Calu3 (cell line): ENCODE data around the gene TMEM270. TPM values are rescaled to one million over a fixed set of nuclear protein-coding genes. Genes with fewer than 3 reads are reported as not detected.
"Not testable (repeated sequence)": the region's sequence is repeated elsewhere in the genome, so short reads cannot be mapped to it uniquely, and the experiment has no call there.

Experiments
- BruUV-seq: library from RNA; stranded (reverse); fragments of 400-500 nt; replicated peaks from 2 replicates; lab custom pipeline; 2021; lab: Mats Ljungman, UMichigan
- CTCF ChIA-PET: fragments of 300-600 bp; sonication (Branson Sonifier 250); formaldehyde crosslinking; loops from one replicate; lab custom pipeline; 2022; ENCODE audit warnings: antibody characterized with exemption; lab: Charles Lee
- DNase-seq: peaks from one replicate; pipeline ENCODE4 v3.0.0; 2022
- H3K27ac Mint-ChIP-seq: one replicate; pipeline ENCODE4 v1.8.0; 2022; ENCODE audit warnings: mixed read lengths; ENCODE audit not compliant: unreplicated experiment
- H3K27me3 Mint-ChIP-seq: one replicate; pipeline ENCODE4 v1.8.0; 2022; ENCODE audit warnings: mixed read lengths; ENCODE audit not compliant: unreplicated experiment
- H3K36me3 Mint-ChIP-seq: one replicate; pipeline ENCODE4 v1.8.0; 2022; ENCODE audit warnings: mild to moderate bottlenecking, moderate library complexity, mixed read lengths; ENCODE audit not compliant: insufficient read depth, unreplicated experiment
- H3K4me1 Mint-ChIP-seq: one replicate; pipeline ENCODE4 v1.8.0; 2022; ENCODE audit warnings: mild to moderate bottlenecking, low read depth, mixed read lengths; ENCODE audit not compliant: unreplicated experiment
- H3K4me3 Mint-ChIP-seq: one replicate; pipeline ENCODE4 v1.8.0; 2022; ENCODE audit warnings: mild to moderate bottlenecking, low read depth, moderate library complexity, mixed read lengths; ENCODE audit not compliant: unreplicated experiment
- H3K9me3 Mint-ChIP-seq: one replicate; pipeline ENCODE4 v1.8.0; 2022; ENCODE audit warnings: low read depth, mixed read lengths; ENCODE audit not compliant: unreplicated experiment
- intact Hi-C: fragments of 100-400 bp; cut with micrococcal nuclease; formaldehyde crosslinking; loops from one replicate; pipeline ENCODE4 v1.10.0; 2022; ENCODE audit not compliant: unreplicated experiment
- total RNA-seq: library from RNA; stranded (reverse); gene quantifications from 2 replicates; pipeline ENCODE4 v1.2.3, GENCODE V29; 2022
- TF ChIP-seq, protein P1 (sequence below): fragments of 200-600 bp; IDR thresholded peaks from one replicate; pipeline ENCODE4 v1.8.0; 2022; ENCODE audit warnings: antibody characterized with exemption; ENCODE audit not compliant: unreplicated experiment

The TMEM270 gene
- total RNA-seq, 1 experiment from 2014 or later = 0.59 TPM

DNA sequence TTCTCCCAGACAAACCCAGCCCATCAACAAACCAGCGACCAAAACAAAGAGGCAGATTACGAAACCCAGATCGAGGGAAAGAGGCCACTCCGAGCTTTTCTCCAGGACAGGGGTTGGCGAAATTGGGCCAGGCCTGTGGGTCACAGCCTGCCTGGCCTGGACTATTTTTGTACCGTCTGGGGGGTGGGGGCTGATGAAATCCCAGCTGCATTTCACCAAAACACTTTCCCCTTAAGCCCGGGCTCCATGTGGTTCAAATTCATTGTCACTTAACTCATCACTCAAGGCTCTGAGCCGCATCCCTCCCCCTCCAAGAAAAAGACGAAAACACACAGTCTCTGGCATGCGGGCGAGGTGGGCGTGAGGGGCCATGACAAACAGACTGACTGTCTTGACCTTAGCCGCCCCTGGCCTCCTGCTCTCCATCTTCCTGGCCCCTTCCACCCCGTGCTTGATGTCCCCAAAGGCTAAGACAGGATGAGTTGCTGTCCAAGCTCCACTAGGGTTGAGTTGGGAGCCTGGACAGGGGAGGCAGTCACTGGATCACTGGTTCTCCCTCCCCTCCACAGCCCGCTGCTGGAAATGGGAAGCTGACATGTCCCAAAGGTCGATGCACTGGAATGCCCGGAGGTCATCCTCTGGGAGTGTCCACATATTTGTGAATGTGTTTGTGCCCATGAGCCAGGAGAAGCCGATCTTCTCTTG, 19.2 kb downstream of the TMEM270 start:
- H3K9me3 Mint-ChIP-seq = no peaks in the 10 kb centered on the region
- H3K36me3 Mint-ChIP-seq = no peaks in the 10 kb centered on the region
- peaks cover 33% of the 10 kb centered on the region for H3K27me3 Mint-ChIP-seq
- H3K4me1 Mint-ChIP-seq = no peaks in the 10 kb centered on the region
- H3K27ac Mint-ChIP-seq = no peak overlapping the region
- DNase-seq = no peak
- CTCF ChIA-PET = no interaction called here
- TF ChIP-seq, protein P1, sequence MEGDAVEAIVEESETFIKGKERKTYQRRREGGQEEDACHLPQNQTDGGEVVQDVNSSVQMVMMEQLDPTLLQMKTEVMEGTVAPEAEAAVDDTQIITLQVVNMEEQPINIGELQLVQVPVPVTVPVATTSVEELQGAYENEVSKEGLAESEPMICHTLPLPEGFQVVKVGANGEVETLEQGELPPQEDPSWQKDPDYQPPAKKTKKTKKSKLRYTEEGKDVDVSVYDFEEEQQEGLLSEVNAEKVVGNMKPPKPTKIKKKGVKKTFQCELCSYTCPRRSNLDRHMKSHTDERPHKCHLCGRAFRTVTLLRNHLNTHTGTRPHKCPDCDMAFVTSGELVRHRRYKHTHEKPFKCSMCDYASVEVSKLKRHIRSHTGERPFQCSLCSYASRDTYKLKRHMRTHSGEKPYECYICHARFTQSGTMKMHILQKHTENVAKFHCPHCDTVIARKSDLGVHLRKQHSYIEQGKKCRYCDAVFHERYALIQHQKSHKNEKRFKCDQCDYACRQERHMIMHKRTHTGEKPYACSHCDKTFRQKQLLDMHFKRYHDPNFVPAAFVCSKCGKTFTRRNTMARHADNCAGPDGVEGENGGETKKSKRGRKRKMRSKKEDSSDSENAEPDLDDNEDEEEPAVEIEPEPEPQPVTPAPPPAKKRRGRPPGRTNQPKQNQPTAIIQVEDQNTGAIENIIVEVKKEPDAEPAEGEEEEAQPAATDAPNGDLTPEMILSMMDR = no peak
- no TSS peak for BruUV-seq
- no peak overlapping the region for H3K4me3 Mint-ChIP-seq
- intact Hi-C loops = no loop called here

DNA sequence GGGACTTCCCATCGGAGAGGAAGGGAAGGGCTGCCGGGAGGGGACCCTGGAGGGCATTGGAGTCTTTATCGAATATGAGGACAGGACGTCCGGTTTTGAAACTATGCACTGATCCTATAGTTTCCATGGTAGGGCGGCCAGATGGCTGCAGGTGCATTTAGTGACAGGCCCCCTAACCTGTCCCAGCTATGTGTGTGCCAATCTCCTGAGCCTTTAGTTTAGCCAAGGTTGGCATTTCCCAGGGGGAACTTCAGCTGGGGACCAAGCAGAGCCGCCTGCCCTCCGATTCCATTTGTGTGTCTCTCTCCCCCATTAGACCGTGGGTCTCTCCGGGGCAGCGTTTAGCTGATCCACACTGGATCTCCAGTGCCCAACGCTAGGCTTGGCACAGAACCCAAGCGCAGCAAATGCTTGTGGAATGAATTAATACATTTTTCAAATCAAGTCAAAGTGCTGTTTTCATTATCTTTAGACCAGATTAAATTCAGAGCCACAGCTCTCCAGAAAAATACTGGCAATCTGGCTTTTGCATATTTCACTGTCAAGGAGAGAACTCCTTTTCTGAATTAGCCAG, 19.9 kb downstream of the TMEM270 start:
- no peaks in the 10 kb centered on the region for H3K36me3 Mint-ChIP-seq
- TF ChIP-seq, protein P1 = no peak
- no peaks in the 10 kb centered on the region for H3K9me3 Mint-ChIP-seq
- DNase-seq = no peak
- H3K4me3 Mint-ChIP-seq = no peak overlapping the region
- H3K27ac Mint-ChIP-seq = no peak overlapping the region
- no TSS peak for BruUV-seq
- CTCF ChIA-PET = no interaction called here
- intact Hi-C loops = no loop called here
- H3K4me1 Mint-ChIP-seq = no peaks in the 10 kb centered on the region
- H3K27me3 Mint-ChIP-seq = peaks cover 40% of the 10 kb centered on the region

DNA sequence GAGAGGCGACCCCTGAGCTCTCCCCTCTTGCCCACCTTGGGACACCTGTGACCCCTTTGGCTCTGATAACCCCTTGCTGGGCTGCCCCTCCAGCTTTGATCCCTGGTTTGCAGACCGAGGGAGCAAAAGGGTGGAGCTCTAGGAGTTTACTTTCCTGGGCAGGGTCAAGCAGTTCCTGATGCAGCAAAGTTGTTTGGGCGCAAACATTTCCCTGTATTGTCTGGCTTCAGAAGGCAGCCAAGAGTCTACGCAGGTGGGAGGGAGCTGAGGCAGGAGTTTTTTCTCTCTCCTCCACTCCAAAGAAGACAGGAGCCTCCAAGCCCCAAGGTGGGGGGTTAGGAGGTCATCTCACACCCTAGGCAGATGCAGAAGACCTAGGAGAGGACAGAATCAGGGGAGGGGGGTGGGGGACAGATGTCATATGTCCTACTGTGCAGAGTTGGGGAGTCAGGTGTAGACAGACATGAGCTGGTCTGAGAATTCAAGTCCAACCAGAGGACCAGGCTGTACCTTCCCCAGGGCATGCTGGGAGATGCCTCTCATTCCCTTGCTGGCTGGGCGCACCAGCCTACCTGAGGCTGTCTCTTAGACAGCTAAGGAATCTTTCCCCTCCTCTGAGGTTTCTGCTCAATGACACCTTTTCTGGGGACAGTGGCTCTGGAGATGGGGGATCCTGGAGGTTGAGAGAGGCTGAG, 20.5 kb downstream of the TMEM270 start:
- Mint-ChIP-seq H3K27me3 (peaks cover 47% of the 10 kb centered on the region), H3K9me3 (no peaks in the 10 kb centered on the region), H3K4me3 (no peak overlapping the region), H3K36me3 (no peaks in the 10 kb centered on the region), H3K27ac (no peak overlapping the region), H3K4me1 (no peaks in the 10 kb centered on the region)
- DNase-seq = no peak
- intact Hi-C loops = no loop called here
- CTCF ChIA-PET = no interaction called here
- TF ChIP-seq, protein P1 = no peak
- no TSS peak for BruUV-seq

DNA sequence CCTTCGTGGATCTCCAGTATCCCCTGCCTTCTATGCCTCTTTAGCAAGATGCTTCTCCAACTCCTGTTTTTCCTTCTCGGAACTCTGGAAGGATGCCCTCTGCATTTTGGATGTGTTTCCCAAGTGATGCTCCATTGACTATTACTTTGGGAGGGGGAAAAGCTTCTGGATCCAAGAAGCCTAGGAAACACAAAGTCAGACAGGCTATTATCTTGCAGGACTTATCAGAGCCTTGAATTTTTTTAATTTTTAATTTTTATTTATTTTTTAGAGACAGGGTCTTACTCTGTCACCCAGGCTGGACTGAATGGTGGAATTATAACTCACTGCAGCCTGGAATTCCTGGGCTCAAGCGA, 21.1 kb downstream of the TMEM270 start:
- no peak overlapping the region for H3K27ac Mint-ChIP-seq
- H3K27me3 Mint-ChIP-seq = peaks cover 52% of the 10 kb centered on the region
- BruUV-seq = no TSS peak
- no peaks in the 10 kb centered on the region for H3K4me1 Mint-ChIP-seq
- CTCF ChIA-PET = no interaction called here
- no peak for DNase-seq
- no peaks in the 10 kb centered on the region for H3K36me3 Mint-ChIP-seq
- H3K9me3 Mint-ChIP-seq = no peaks in the 10 kb centered on the region
- intact Hi-C loops = no loop called here
- TF ChIP-seq, protein P1 = no peak
- H3K4me3 Mint-ChIP-seq = no peak overlapping the region

DNA sequence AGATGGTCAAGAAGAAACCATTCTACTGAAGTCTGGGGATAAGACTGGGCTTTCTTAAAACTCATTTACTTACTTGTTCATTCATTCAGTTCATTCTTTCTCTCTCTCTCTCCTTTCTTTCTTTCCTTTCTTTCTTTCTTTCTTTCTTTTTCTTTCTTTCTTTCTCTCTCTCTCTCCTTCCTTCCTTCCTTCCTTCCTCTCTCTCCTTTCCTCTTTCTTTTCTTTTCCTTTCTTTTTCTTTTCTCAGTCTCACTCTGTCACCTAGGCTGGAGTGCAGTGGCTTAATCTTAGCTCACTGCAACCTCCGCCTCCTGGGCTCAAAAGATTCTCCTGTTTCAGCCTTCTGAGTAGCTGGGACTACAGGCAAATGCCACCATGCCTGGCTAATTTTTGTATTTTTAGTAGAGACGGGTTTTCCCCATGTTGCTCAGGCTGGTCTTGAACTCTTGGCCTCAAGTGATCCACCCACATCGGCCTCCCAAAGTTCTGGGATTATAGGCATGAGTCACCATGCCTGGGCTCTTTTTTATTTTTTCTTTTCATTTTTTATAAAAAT, 24.0 kb downstream of the TMEM270 start:
- DNase-seq, H3K9me3 Mint-ChIP-seq, H3K4me3 Mint-ChIP-seq, H3K27ac Mint-ChIP-seq, H3K36me3 Mint-ChIP-seq, BruUV-seq, H3K4me1 Mint-ChIP-seq, CTCF ChIA-PET, intact Hi-C loops: not testable (repeated sequence)
- H3K27me3 Mint-ChIP-seq = peaks cover 54% of the 10 kb centered on the region
